MCF 10A (cell line): ENCODE data around the gene SECISBP2L. TPM values are rescaled to one million over a fixed set of nuclear protein-coding genes. Genes with fewer than 3 reads are reported as not detected.

Experiments
- Bru-seq: library from RNA; stranded (reverse); fragments of 400-500 nt; gene quantifications from one replicate; lab custom pipeline; 2021; lab: Mats Ljungman, UMichigan
- BruChase-seq, 2 experiments: library from RNA; stranded (reverse); fragments of 400-500 nt; gene quantifications; one replicate each; lab custom pipeline; 2021; lab: Mats Ljungman, UMichigan
- BruUV-seq: library from RNA; stranded (reverse); fragments of 400-500 nt; replicated peaks from 2 replicates; lab custom pipeline; 2021; lab: Mats Ljungman, UMichigan
- CTCF ChIA-PET: fragments of 300-600 bp; sonication (Branson Sonifier 250); formaldehyde crosslinking; extraction: SDS; loops from one replicate; lab custom pipeline; 2021; ENCODE audit warnings: antibody characterized with exemption, inconsistent platforms; lab: Yijun Ruan, JAX
- POLR2A ChIA-PET: fragments of 300-600, 350-650 bp; sonication (Branson Sonifier 250); formaldehyde crosslinking; extraction: SDS; loops from one replicate; lab custom pipeline; 2020; ENCODE audit warnings: antibody characterized with exemption, inconsistent platforms; lab: Yijun Ruan, JAX
- DNase-seq: peaks from one replicate; pipeline ENCODE4 v3.0.0-alpha.2; 2018; ENCODE audit not compliant: unreplicated experiment
- H3K27ac Mint-ChIP-seq: one replicate; pipeline ENCODE4 v1.8.0; 2022; ENCODE audit warnings: mild to moderate bottlenecking, low read depth, mixed read lengths; ENCODE audit not compliant: unreplicated experiment
- H3K27me3 Mint-ChIP-seq: one replicate; pipeline ENCODE4 v1.8.0; 2022; ENCODE audit warnings: mixed read lengths; ENCODE audit not compliant: insufficient read depth, unreplicated experiment
- H3K36me3 Mint-ChIP-seq: one replicate; pipeline ENCODE4 v1.8.0; 2022; ENCODE audit warnings: mild to moderate bottlenecking, moderate library complexity, mixed read lengths; ENCODE audit not compliant: insufficient read depth, unreplicated experiment
- H3K4me1 Mint-ChIP-seq: one replicate; pipeline ENCODE4 v1.8.0; 2022; ENCODE audit warnings: mixed read lengths; ENCODE audit not compliant: insufficient read depth, unreplicated experiment
- H3K4me3 Mint-ChIP-seq: one replicate; pipeline ENCODE4 v1.8.0; 2022; ENCODE audit warnings: mild to moderate bottlenecking, moderate library complexity, mixed read lengths; ENCODE audit not compliant: unreplicated experiment
- H3K9me3 Mint-ChIP-seq: one replicate; pipeline ENCODE4 v1.8.0; 2022; ENCODE audit warnings: mixed read lengths; ENCODE audit not compliant: unreplicated experiment
- CTCF ChIP-seq: fragments of 200-600 bp; IDR thresholded peaks from one replicate; pipeline ENCODE4 v1.8.0; 2022; ENCODE audit warnings: antibody characterized with exemption, mild to moderate bottlenecking; ENCODE audit not compliant: unreplicated experiment
- intact Hi-C: fragments of 100-400 bp; cut with micrococcal nuclease; formaldehyde crosslinking; loops from 2 replicates; pipeline ENCODE4 v1.14.1; 2022
- long read RNA-seq: library from polyadenylated mRNA; stranded (forward); transcript quantifications from one replicate; pipeline ENCODE4 v2.0.0, GENCODE V29; 2022
- total RNA-seq: library from RNA; stranded (reverse); gene quantifications from 2 replicates; pipeline ENCODE4 v1.2.3, GENCODE V29; 2022

SECISBP2L gene, protein sequence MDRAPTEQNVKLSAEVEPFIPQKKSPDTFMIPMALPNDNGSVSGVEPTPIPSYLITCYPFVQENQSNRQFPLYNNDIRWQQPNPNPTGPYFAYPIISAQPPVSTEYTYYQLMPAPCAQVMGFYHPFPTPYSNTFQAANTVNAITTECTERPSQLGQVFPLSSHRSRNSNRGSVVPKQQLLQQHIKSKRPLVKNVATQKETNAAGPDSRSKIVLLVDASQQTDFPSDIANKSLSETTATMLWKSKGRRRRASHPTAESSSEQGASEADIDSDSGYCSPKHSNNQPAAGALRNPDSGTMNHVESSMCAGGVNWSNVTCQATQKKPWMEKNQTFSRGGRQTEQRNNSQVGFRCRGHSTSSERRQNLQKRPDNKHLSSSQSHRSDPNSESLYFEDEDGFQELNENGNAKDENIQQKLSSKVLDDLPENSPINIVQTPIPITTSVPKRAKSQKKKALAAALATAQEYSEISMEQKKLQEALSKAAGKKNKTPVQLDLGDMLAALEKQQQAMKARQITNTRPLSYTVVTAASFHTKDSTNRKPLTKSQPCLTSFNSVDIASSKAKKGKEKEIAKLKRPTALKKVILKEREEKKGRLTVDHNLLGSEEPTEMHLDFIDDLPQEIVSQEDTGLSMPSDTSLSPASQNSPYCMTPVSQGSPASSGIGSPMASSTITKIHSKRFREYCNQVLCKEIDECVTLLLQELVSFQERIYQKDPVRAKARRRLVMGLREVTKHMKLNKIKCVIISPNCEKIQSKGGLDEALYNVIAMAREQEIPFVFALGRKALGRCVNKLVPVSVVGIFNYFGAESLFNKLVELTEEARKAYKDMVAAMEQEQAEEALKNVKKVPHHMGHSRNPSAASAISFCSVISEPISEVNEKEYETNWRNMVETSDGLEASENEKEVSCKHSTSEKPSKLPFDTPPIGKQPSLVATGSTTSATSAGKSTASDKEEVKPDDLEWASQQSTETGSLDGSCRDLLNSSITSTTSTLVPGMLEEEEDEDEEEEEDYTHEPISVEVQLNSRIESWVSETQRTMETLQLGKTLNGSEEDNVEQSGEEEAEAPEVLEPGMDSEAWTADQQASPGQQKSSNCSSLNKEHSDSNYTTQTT
- total RNA-seq (19.6 and 32.3 TPM in 2 replicates), Bru-seq, nascent RNA (percentile 80 among the genes with signal in this experiment), BruChase-seq, experiment 1, labeled RNA remaining after a 6-hour chase (percentile 88 among the genes with signal in this experiment), BruChase-seq, experiment 2, labeled RNA remaining after a 2-hour chase (percentile 89 among the genes with signal in this experiment)
- long read RNA-seq, full-length matches to known transcripts, result 1 of 9 reads
- long read RNA-seq, partial matches to known transcripts, result 2 of 9 reads
- long read RNA-seq, other reads (novel, unspliced or antisense), result 6 of 9 reads

GRCh38 chr15:49046220-49047102, at the start of gene SECISBP2L:
Gene SECISBP2L (minus strand): TSS chr15:49046446. CDS start chr15:49046299, 147 bp downstream.
- CTCF ChIA-PET, result interaction anchor here (0.6 to 2.0 kb wide), 11 partner anchors 12 to 906 kb away, joined by 3 to 6 read pairs (median 3); partner anchors contain the start of gene GALK2
- H3K4me1 Mint-ChIP-seq, result peaks cover 9% of the 10 kb centered on the region
- DNase-seq, result peak; percentile 95
- H3K36me3 Mint-ChIP-seq, result peaks cover 13% of the 10 kb centered on the region
- POLR2A ChIA-PET, result interaction anchor here (0.6 to 3.4 kb wide), 27 partner anchors 8 to 1303 kb away, joined by 3 to 25 read pairs (median 4); partner anchors contain the start of genes COPS2, EID1, GALK2 and SHC4
- H3K4me3 Mint-ChIP-seq, result peak within 1 kb of the TSS; percentile 94
- BruUV-seq, result TSS peak; percentile 30
- intact Hi-C loops, result loop anchor here (1.0 to 10.0 kb wide), 2 partner anchors 78 to 109 kb away; partner anchors contain the start of gene COPS2
- no peaks in the 10 kb centered on the region for H3K9me3 Mint-ChIP-seq
- H3K27ac Mint-ChIP-seq, result peak within 1 kb of the TSS; percentile 94
- peak; percentile 11 for TF ChIP-seq CTCF
- H3K27me3 Mint-ChIP-seq, result no peaks in the 10 kb centered on the region

GRCh38 chr15:49094923-49095322, 48.7 kb upstream of the SECISBP2L start:
- ChIA-PET POLR2A (interaction anchor here (0.9 kb wide), 1 partner anchor 61 kb away, joined by 3 read pairs; the partner anchor contains the start of gene COPS2), CTCF (interaction anchor here (0.7 kb wide), 1 partner anchor 181 kb away, joined by 3 read pairs; no protein-coding TSS in a partner anchor)

More at GRCh38 chr15:49094923-49095322, 48.7 kb upstream of the SECISBP2L start:
- H3K27me3 Mint-ChIP-seq, result no peaks in the 10 kb centered on the region
- H3K9me3 Mint-ChIP-seq, result no peaks in the 10 kb centered on the region
- no peaks in the 10 kb centered on the region for H3K4me1 Mint-ChIP-seq
- no peak overlapping the region for H3K27ac Mint-ChIP-seq
- no TSS peak for BruUV-seq
- no peak for DNase-seq
- no peak overlapping the region for H3K4me3 Mint-ChIP-seq
- intact Hi-C loops, result no loop called here
- peaks cover 15% of the 10 kb centered on the region for H3K36me3 Mint-ChIP-seq
- no peak for TF ChIP-seq CTCF
